Activated CD8-positive, alpha-beta T cell treated with anti-CD3 and anti-CD28 coated beads for 36 hours (primary cell): ENCODE measurements around the gene EML3. TPM values are rescaled to one million over a fixed set of nuclear protein-coding genes. Genes with fewer than 3 reads are reported as not detected.

Source experiments
- ATAC-seq: fragments of 200-7000 bp; cut with Tn5 transposase; one replicate; pipeline ENCODE4 v1.10.0; 2021; ENCODE audit warnings: mild to moderate bottlenecking, moderate library complexity
- CTCF ChIA-PET: fragments of 350-600 bp; sonication (Branson Sonifier 250); formaldehyde crosslinking; loops from one replicate; lab custom pipeline; 2021; ENCODE audit warnings: antibody characterized with exemption; lab: Charles Lee
- POLR2A ChIA-PET: fragments of 350-600 bp; sonication (Branson Sonifier 250); formaldehyde crosslinking; loops from one replicate; lab custom pipeline; 2021; ENCODE audit warnings: antibody characterized with exemption; lab: Charles Lee
- DNase-seq: peaks from one replicate; pipeline ENCODE4 v3.0.0-alpha.2; 2020
- H3K27ac Mint-ChIP-seq: one replicate; pipeline ENCODE4 v1.8.0; 2021; ENCODE audit warnings: mild to moderate bottlenecking, mixed read lengths
- H3K27me3 Mint-ChIP-seq: one replicate; pipeline ENCODE4 v1.8.0; 2021; ENCODE audit warnings: mixed read lengths
- H3K36me3 Mint-ChIP-seq: one replicate; pipeline ENCODE4 v1.8.0; 2021; ENCODE audit warnings: low read depth, mixed read lengths
- H3K4me1 Mint-ChIP-seq: one replicate; pipeline ENCODE4 v1.8.0; 2021; ENCODE audit warnings: low read depth, mixed read lengths
- H3K4me3 Mint-ChIP-seq: one replicate; pipeline ENCODE4 v1.8.0; 2021; ENCODE audit warnings: mild to moderate bottlenecking, moderate library complexity, mixed read lengths
- H3K9me3 Mint-ChIP-seq: one replicate; pipeline ENCODE4 v1.8.0; 2021; ENCODE audit warnings: mixed read lengths
- CTCF ChIP-seq: fragments of 200-600 bp; IDR thresholded peaks from one replicate; pipeline ENCODE4 v1.8.0; 2022; ENCODE audit warnings: antibody characterized with exemption, mild to moderate bottlenecking
- intact Hi-C: fragments of 100-400 bp; cut with micrococcal nuclease; formaldehyde crosslinking; loops from one replicate; pipeline ENCODE4 v1.10.0; 2022
- total RNA-seq, 2 experiments: library from RNA; stranded (reverse); gene quantifications; one replicate each; pipeline ENCODE4 v1.2.3, GENCODE V29; 2021

Gene EML3
- total RNA-seq, 2 experiments from 2014 or later = 115 to 120 TPM

- ChIA-PET CTCF (no interaction called here), POLR2A (interaction anchor here (0.7 to 7.7 kb wide), 4 partner anchors 12 to 339 kb away, joined by 3 to 55 read pairs (median 4); partner anchors contain the start of genes INTS5 and TUT1)
- no peak for DNase-seq
- Mint-ChIP-seq H3K36me3 (peaks cover 35% of the 10 kb centered on the region), H3K9me3 (no peaks in the 10 kb centered on the region), H3K27ac (no peak overlapping the region), H3K27me3 (no peaks in the 10 kb centered on the region), H3K4me1 (peaks cover 14% of the 10 kb centered on the region), H3K4me3 (no peak overlapping the region)
- ATAC-seq = no peak
- intact Hi-C loops = no loop called here
- TF ChIP-seq CTCF = no peak
Observed at GRCh38 chr11:62579252-62579651, 33.3 kb downstream of the EML3 start.

DNA sequence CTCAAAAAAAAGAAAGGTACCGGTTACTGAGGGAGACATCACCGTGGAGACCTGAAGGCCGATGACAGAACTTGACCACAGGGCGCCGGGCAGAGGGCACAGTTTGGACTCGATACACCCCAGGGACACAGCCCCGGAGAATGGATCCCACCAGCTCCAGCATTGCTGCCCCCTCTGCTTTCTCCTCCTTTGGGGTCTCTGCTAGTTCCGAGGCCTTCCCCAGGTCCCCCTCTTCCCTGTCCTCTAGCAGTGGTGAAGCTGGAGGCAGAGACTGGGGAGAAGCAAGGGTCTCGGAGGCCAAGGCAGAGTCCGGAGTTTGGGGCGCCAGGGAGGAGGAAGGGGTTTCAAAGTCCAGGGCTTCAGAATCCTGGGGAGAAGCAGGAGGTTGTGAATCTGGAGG, 34.0 kb downstream of the EML3 start:
- ChIA-PET CTCF (interaction anchor here (1.0 kb wide), 1 partner anchor 10 kb away, joined by 4 read pairs; no protein-coding TSS in a partner anchor), POLR2A (interaction anchor here (0.7 to 7.7 kb wide), 4 partner anchors 13 to 339 kb away, joined by 3 to 55 read pairs (median 4); partner anchors contain the start of genes INTS5 and TUT1)
- Mint-ChIP-seq H3K4me1 (peaks cover 12% of the 10 kb centered on the region), H3K27me3 (no peaks in the 10 kb centered on the region), H3K27ac (no peak overlapping the region), H3K4me3 (no peak overlapping the region), H3K9me3 (no peaks in the 10 kb centered on the region), H3K36me3 (peaks cover 36% of the 10 kb centered on the region)
- no peak for TF ChIP-seq CTCF
- ATAC-seq (no peak), DNase-seq (no peak)
- intact Hi-C loops = no loop called here

DNA sequence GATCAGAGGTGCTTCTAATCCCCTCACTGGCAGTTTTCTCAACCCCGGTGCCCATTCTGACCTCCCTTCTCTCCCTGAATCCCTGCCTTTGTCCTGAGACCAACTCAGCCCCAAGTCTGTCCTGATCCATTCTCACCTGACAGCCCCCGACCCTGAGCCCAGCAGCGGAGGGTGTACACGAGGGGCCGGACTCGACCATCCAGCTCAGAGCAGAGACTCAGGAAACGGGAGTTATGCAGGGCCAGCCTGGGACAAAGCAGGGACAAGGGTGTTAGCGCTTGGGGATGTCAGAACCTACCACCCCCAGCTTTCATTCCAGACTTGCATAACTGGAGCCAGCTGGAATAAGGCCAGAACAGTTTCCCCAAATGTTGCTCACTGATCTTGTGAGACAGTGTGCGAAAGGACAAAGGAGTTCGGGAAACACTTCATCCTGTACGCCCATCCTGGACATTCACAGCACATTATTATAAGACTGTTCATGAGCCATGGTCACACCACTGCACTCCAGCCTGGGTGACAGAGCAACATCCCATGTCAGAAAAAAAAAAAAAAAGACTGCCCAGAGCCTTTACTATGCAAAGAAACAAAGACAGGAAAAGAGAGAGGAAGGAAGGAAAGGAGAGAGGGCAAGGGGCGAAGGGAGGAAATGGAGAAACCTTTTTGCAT, 35.4 kb downstream of the EML3 start:
- intact Hi-C loops = no loop called here
- no peak for TF ChIP-seq CTCF
- no peaks in the 10 kb centered on the region for H3K9me3 Mint-ChIP-seq
- peaks cover 19% of the 10 kb centered on the region for H3K4me1 Mint-ChIP-seq
- no peak for ATAC-seq
- CTCF ChIA-PET = interaction anchor here (1.1 to 1.5 kb wide), 3 partner anchors 11 to 182 kb away, joined by 3 to 4 read pairs (median 3); no protein-coding TSS in a partner anchor
- H3K27me3 Mint-ChIP-seq = no peaks in the 10 kb centered on the region
- H3K27ac Mint-ChIP-seq = peak overlapping the region; percentile 42
- H3K4me3 Mint-ChIP-seq = no peak overlapping the region
- DNase-seq = no peak
- POLR2A ChIA-PET = interaction anchor here (1.4 to 7.7 kb wide), 2 partner anchors 14 to 88 kb away, joined by 5 to 55 read pairs; partner anchors contain the start of genes C11orf98, CSKMT and TUT1
- H3K36me3 Mint-ChIP-seq = peaks cover 43% of the 10 kb centered on the region

- Mint-ChIP-seq H3K4me3 (peak overlapping the region; percentile 96), H3K36me3 (peaks cover 51% of the 10 kb centered on the region), H3K9me3 (no peaks in the 10 kb centered on the region), H3K27ac (peak overlapping the region; percentile 12), H3K4me1 (peaks cover 32% of the 10 kb centered on the region), H3K27me3 (no peaks in the 10 kb centered on the region)
- no peak for TF ChIP-seq CTCF
- intact Hi-C loops = no loop called here
- ChIA-PET CTCF (interaction anchor here (1.0 to 4.0 kb wide), 2 partner anchors 15 to 19 kb away, joined by 3 to 14 read pairs; no protein-coding TSS in a partner anchor), POLR2A (interaction anchor here (0.8 to 3.0 kb wide), 7 partner anchors 9 to 133 kb away, joined by 3 to 32 read pairs (median 14); partner anchors contain the start of genes C11orf98, CSKMT and TUT1)
- DNase-seq (no peak), ATAC-seq (no peak)
Observed at GRCh38 chr11:62575837-62576236, 36.7 kb downstream of the EML3 start.

GRCh38 chr11:62575156-62575555, 37.4 kb downstream of the EML3 start:
- CTCF ChIA-PET = interaction anchor here (2.0 to 4.0 kb wide), 2 partner anchors 15 to 17 kb away, joined by 9 to 14 read pairs; partner anchors contain the start of gene TUT1
- DNase-seq (no peak), ATAC-seq (no peak)
- intact Hi-C loops = no loop called here
- no peaks in the 10 kb centered on the region for H3K9me3 Mint-ChIP-seq
- POLR2A ChIA-PET = interaction anchor here (0.8 to 11.0 kb wide), 14 partner anchors 10 to 266 kb away, joined by 3 to 156 read pairs (median 6); partner anchors contain the start of genes C11orf98, CSKMT, INTS5 and TUT1
- peaks cover 56% of the 10 kb centered on the region for H3K36me3 Mint-ChIP-seq
- H3K4me1 Mint-ChIP-seq = peaks cover 37% of the 10 kb centered on the region
- no peak for TF ChIP-seq CTCF
- H3K27me3 Mint-ChIP-seq = no peaks in the 10 kb centered on the region
- peak overlapping the region; percentile 97 for H3K27ac Mint-ChIP-seq
- H3K4me3 Mint-ChIP-seq = peak overlapping the region; percentile 96
